ENCODE data around the gene ESPL1.
"Not testable (repeated sequence)": the region's sequence is repeated elsewhere in the genome, so short reads cannot be mapped to it uniquely, and the experiment has no call there.

The ESPL1 gene

DNA sequence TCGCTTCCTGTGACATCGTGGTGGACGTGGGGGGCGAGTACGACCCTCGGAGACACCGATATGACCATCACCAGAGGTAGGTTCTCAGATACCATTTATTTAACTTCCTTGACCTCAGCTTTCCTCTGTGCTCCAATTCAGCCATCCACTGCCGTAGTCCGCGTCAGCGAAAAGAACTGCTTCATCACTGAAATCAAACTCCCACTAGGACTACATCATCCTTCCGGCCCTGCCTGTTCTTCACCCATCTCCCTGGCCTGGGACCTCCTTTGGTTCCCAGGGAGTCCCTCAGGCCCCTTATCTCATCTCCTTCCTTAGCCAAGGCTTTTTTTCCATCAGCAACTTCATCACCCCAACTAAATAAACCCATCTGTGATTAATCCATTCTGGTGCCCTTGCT, 32.1 kb downstream of the ESPL1 start:
- DNase-seq (ENCODE audit: low spot score), result no peak

DNA sequence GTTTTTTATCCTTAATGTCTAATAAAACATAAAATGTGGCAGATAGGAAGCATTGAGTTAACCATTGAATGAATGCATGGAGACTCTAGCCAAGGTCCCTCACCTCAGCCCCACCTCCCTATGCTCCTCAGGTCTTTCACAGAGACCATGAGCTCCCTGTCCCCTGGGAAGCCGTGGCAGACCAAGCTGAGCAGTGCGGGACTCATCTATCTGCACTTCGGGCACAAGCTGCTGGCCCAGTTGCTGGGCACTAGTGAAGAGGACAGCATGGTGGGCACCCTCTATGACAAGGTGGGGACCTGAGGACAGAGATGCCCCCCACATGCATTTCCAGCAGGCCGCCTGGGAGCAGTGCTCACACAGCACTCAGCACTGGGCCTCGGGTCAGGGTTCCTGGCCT, 34.8 kb downstream of the ESPL1 start:
- DNase-seq (ENCODE audit: low spot score), result no peak

DNA sequence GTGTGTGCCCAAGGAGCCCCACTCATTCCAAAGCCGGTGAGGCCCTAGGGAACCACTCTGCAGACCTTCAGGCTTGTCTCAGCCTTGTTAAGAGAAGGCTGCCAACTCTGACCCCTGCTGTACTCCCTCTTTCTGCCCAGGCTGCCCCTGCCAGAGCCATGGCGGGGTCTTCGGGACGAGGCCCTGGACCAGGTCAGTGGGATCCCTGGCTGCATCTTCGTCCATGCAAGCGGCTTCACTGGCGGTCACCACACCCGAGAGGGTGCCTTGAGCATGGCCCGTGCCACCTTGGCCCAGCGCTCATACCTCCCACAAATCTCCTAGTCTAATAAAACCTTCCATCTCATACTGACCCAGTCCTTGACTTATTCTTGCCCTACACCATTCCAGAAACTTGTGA, 38.7 kb downstream of the ESPL1 start:
- DNase-seq (ENCODE audit: low spot score), result no peak

DNA sequence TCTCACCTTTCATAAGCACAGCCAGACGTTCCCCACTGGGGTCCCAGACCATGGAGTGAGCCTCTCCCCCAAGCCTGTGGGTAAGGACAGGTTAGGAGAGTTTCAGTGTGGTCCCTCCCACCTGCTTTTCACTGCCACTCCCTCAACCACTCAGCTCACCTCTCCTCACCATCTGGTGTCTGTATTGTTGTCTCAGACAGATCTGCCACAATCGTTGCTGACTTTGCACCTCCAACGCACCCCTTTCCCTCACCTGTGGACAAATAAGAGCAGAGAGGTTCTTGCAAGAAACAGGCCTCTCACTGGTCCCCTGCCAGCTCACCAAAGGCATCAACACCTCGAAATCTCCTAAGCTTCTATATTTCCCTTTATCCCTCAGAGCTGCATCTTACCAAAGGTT, 40.2 kb downstream of the ESPL1 start:
- DNase-seq (ENCODE audit: low spot score), result no peak

DNA sequence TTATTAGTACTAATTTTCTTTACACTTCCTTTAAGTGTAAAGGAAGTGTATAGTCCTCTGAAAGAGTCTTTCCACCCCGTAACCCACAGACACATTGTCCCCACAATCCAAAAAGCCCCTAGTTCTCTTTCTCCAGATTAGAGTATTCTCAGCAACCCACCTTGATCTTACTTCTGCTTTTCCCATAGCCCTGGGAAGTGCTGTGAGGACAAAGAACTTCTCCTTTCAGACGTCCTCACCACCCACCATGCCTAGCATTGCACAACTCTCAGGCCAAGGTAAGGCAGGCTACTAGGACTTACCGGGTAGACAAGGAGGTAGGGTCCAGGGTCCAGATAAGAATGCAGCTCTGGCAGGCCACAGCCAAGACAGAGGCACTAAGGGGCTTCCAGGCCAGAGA, 45.9 kb downstream of the ESPL1 start:
- DNase-seq (ENCODE audit: low spot score), result no peak

DNA sequence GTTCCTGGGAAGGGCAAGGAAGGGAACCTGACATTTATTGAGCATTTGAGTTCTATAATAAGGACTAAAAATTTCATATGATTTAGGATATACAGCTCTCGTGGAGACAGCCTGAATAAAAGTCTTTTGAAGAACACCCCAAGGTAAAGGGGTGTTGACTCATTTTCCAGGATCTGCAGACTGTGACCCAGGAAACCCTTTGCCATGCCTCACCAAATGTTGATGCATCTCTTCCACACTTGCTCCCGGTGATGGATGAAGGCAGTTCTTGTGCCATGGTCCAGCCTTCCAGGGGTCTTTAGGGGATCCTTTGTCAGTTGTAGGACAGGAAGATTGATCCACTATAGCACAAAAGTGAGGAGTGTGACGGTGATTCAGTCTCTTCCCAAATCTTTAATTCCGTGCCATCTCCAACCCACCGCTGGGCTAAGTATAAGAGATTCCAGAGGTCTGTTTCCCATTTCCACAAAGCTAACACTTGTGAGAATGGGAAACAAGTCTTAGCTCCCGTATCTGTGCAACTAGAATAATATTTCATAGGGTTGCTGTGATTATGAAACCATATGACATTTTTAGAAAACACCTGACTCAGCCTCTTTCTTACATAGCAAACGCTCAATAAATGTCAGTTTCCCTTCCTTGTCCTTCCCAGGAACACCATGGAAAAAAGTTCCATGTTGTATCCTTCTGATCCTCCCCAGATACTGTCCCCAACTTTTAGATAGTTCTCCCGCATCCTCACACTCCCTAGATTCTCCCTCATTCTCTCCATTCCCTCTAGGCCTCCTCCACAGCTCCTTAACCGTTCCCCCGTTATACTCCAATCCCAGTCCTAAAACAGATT, 52.5 kb downstream of the ESPL1 start:
- DNase-seq (ENCODE audit: low spot score), result no peak

DNA sequence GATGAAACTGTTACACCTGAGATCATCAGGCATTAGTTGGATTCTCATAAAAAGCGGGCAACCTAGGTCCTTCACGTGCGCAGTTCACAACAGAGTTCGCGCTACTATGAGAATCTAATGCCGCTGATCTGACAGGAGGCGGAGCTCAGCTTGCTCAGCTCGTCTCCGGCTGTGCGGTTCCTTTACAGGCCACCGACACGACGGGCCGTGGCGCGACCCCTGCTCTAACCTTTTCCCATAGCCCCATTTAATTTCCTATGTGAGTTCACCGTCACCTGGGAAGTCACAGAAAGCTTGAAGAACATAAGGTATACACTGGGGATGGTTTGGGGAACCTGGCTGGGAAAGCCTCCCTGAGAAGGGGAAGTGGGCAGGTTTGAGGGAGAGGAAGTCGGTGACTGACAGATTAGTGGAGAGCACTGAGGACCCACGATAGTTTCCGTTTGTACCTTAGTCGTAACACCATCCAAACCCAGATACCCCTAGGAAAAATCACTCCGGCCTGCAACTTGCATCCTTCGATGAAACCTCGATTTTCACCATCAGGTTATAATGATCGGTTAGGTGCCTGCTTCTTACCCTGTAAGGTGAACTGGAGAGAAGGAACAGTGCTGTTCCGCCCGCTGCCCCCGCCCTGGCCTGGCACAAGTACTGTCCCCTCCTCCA, 56.1 kb downstream of the ESPL1 start:
- peak; percentile 54 for DNase-seq (ENCODE audit: low spot score)

DNA sequence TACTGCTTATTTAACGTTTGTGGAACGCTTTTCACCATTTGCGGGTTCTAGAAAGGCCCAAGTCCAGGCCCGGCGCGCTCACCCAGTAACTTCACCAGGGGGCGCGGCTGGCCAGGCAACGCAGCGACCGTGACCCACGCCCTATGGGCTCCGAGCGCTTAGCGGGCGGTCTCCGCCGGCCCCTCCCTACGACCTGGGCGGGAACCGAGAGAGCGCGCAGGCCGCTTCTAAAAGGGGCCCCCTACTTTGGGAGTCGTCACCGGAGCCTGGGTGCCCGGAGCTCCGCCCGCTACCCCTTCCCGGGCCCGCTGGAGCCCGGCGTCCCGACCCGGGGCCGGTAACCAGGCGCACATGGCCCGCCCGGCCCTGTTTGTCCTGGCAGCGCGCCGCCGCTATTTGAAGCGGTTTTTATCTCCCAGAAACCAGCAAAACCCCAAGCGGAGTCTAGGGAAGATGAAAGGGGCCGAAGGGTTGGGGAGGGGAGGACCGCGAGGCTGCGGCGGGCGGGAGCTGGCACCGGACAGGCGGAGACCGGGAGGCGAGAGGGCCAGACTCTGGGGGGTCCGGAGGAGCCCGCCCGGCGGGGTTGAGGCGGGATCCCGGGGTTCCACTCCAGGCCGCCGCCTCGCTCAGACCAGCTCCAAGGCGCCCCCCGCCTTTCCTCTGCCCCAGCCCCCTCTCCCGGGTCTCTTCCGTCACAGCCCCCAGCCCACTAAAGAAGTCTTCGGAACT, 56.8 kb downstream of the ESPL1 start:
- DNase-seq (ENCODE audit: low spot score), result peak; percentile 87

DNA sequence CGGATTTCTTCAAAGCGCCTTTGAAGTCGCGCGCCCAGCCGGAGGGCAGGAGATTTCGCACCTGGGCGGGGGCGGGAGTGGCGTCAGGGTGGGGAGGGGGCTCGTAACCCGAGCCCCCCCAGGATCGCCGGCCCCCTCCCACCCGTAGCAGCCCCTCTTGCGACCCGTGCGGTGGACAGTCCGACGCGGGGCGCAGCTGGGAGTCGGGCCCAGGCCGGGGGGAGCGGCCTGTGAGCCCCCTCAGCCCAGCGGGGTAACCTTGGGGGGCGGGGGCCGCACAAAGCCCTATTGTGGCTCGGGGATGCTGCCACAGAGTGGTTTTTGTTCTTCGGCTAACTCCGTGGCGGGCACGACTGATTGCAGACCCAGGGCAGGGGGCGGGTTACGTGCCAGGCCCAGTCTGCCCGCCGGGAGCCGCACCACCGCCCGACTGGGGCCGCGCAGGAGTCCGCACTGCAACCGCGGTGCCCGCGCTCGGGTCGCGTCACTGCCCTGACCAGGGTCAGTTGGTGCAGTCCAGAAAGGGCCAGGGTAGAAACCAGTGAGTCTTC, 57.5 kb downstream of the ESPL1 start:
- no peak for DNase-seq (ENCODE audit: low spot score)

DNA sequence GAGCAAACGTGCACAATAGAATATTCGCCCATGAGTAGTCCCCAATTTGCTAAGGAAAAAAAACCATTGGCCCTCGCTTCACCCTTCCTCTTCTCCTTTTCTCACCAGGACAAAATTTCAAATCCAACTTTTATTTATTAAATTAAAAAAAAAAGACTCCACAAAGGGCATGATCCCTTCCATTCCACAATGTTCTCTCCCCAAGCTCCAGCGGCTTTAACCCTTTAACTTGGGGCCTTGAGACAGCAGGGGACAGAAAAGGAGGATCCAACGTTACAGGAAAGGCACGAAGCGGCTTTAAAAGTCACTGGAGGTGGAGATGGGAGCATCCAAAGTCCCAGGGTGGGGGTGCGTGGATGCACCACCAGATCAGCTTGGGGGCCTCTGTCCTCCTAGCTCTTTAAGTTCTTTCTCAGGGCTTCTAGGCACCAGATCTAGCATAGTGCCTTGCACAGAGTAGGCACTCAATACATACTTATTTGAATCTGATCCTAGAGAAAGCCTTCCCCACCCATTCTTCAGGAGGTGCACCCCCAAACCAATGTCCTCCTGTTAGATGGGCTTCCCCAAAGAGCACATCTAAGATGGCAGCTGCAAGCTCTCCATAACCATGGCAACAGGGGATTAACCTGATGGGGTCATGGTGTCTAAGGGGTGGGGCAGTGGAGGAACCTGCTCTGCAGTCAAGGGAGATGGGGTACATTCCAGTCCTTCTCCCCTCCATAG, 58.5 kb downstream of the ESPL1 start:
- DNase-seq (ENCODE audit: low spot score), result no peak

DNA sequence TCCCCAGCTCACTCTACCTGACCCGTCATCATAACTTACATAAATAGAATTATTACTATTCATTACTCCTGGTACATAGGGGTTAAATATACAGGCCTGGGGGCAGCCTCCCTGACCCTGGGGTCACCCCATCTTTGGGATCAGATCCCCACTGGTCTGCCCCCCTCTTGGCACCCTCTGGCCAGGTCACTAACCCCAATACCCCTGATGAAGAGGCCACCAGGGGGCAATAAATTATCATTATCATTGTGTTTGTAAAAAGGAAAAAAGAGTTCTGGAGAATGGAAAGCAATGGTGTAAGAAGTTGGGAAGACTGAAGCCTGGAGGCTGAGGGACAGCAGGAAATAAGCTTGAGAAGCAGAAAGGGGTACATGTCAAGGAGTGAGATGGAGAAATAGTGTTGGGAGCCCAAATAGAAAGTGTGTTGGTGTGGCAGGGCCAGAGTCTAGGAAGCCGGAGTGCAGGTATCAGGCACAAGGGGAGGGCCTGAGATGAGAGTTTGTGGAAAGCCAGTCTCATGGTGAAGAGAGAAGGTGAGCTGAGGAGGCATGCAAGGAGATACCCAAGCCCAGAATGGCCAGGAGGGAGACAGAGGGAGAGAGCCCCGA, 59.4 kb downstream of the ESPL1 start:
- DNase-seq (ENCODE audit: low spot score), result no peak

DNA sequence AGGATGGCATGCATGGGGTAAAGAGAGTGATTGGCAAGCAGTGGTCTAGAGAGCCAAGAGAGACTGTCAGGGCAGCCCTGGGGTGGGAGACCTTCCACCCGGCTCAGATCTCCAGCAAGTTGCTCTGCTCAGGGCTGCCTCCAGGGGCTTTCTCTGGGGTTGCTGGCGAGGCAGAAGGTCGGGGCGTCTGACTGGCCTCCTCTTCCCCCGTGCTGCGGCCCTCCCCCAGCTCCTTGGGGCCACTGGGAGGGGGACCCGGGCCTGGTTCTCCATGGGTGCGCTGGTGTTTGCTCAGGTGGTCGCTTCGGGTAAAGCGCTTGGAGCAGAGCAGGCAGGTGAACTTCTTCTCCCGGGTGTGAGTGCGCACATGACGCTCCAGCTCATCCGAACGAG, 59.9 kb downstream of the ESPL1 start:
- DNase-seq (ENCODE audit: low spot score), result no peak

DNA sequence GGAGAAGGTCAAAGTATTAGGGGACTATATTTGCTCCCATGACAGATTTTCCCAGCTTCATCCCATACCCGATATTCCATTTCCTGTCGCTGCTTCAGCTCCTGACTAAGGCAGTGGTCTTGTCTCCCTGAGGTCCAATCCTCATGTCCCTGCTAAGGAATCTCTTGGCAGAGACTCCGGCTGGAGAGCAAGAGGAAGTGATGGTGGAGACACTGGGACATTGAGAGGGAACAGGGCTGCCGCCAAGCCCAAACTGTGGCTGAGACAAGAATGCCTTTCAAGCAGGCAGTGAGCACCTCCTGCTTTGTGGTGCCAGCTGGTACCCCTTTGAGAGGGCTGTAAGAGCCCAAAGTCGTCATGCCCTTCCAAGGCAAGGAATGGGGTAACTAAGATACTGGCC, 62.6 kb downstream of the ESPL1 start:
- DNase-seq (ENCODE audit: low spot score), result no peak

DNA sequence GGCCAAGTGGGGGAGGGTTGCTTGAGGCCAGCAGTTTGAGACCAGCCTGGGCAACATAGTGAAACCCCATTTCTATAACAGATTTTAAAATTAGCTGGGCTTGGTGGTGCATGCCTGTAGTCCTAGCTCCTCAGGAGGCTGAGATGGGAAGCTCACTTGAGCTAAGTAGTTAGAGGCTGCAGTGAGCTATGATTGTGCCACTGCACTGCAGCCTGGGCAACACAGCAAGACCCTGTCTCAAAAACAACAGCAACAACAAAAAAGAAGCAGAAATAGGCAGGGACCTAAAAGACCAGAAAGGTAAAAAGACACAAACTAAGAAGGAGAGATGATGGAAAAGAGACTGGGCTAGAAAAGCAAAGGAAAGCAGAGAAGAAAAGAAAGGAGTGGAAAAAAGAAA, 64.2 kb downstream of the ESPL1 start:
- DNase-seq (ENCODE audit: low spot score), result not testable (repeated sequence)

DNA sequence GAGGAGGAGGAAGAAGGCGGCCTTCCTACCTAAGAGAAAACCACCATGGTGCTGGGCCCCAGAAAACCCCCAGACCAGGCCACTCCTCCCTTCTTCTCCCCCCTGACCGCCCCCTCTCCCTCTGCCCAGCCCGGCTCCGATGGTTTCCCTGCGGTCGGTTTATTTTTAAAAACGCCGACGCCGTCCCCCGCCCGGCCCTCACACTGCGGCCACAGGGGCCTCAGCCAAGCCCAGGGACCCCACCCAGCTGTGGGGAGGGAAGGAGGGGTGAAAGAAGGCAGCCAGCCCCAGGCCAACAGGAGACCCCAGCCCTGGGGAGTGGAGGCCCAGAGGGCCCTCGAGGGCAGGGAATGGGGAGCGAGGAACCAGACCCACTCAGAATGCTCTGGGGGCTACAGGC, 64.6 kb downstream of the ESPL1 start:
- DNase-seq (ENCODE audit: low spot score), result no peak

DNA sequence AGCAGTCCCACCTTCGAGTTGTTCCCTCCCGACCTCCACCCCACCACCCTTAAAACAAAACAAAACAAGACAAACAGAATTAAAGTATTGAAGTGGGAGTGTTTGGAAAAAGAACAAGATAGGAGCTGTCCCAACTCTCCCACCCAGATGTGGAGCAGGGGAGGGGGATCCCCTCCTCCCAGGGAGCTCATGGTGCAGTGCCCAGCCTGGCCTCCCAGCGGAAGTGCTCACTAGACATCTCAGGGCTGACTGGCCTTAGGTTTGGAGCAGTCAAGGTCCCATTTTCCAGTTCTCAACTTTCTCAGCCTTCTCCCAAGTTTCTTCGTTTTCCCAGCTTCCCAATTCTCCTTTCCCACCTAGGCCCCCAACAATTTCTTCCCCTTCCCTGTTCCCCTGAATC, 65.2 kb downstream of the ESPL1 start:
- DNase-seq (ENCODE audit: low spot score), result no peak

DNA sequence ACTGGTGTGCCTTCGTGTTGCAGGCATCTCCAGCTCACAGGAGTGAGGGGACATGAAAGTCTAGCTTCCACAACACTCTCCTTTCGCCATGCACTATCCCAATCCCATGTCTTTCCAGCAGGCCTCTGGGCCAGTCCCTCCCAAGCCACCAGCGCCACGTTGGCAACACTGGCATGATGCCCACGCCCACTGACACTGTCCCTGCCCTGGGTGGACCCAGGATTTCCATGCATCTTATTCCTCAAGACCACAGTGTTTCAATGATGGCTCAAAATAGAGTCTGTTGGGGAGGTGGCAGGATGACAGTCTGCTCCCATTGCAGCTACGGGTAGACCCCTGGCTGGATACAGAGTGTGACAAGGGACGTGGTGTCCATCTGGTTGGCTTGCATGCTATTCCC, 65.7 kb downstream of the ESPL1 start:
- no peak for DNase-seq (ENCODE audit: low spot score)

DNA sequence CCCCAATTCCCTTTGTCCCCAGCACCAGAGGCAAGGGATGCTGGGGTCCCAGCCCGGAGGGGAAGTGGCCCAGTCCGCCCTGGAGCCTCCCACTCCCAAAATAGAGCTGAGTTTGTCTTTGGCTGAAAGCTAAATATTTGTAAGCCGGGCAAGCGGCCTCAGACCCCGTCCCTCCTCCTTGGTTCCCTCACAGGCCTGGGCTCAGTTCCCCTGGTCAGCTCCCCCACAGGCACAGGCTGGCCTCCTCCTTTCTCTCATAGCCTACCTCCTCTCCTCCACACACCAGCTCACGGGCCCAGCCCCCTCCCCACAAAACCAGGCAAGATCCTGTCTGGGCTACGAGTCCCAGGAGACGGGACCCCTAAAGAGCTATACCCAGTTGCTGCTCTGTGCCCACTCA, 66.7 kb downstream of the ESPL1 start:
- no peak for DNase-seq (ENCODE audit: low spot score)

DNA sequence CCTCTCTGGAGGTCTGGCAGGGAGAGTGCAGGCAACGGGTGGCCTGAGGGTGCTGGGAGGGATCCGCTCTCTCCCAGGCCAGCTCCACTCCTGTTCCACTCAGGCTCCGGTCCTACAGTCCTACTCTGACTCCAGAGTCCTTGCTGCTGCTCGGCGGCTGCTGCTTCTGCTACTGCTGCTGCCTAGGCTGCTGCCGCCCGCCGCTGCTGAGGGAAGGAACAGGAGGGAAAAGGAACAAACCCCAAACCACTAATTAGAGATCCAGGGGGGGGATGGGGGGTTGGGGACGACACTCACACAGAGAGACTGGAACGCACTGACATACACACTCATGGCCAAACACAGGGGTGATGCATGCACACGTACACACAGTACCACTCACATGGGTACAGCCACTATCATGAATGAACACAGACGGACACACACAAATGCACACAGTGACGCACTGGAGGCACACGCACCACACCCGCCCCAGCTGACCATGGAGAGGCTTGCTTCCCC, 68.1 kb downstream of the ESPL1 start, which contains the start of gene SP7:
TSS of gene SP7 (minus strand) at position 174 of the 501 bp plus-strand sequence. CDS start 708 bp downstream, outside the sequence.
- no peak for DNase-seq (ENCODE audit: low spot score)

DNA sequence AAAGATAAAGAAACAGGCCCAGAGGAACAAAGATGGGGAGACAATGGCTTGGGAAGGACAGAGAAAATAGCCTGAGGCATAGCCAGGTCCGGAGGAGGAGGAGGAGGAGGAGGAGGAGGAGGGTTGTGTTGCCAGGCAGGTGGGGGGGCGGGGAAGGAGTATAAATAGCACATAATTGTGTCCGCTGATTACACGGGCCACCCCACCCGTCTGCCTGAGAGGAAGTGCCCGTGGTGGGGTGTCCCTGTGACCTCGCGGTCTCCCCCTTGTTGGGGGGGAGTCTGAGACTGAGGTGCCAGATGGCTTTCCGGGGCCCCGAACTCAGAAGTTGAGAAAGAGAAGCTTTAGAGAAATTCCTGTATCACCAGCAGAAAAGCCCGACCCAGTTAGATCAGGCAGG, 69.9 kb downstream of the ESPL1 start:
- no peak for DNase-seq (ENCODE audit: low spot score)

DNA sequence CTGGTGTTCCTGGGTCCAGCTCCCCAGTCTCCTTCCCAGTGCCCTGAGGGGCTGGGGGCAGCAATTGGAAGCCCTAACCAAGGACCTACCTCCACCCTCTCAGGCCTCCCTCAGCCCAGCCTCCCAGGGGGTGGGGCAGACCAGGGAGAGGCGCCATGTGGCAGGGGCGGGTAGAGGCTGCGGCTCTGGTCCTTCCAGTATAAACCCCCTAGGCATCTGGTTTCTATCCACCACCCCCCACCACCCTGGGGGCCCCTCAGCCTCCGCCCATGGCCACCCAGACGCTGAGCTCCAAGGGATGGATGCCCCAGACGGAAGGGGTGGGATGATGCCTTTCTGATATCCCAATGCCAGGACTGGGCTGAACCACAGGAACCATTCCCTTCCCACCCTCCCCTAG, 70.8 kb downstream of the ESPL1 start:
- no peak for DNase-seq (ENCODE audit: low spot score)

Data from CD4-positive, alpha-beta T cell treated with Interleukin-15 for 4 hours (primary cell).